ENCODE measurements around the gene KDELR3. TPM values are rescaled to one million over a fixed set of nuclear protein-coding genes. Genes with fewer than 3 reads are reported as not detected.

KDELR3 gene
- total and polyA plus RNA-seq, 3 experiments from 2014 or later = 0.13 to 0.45 (median 0.33) TPM

DNA sequence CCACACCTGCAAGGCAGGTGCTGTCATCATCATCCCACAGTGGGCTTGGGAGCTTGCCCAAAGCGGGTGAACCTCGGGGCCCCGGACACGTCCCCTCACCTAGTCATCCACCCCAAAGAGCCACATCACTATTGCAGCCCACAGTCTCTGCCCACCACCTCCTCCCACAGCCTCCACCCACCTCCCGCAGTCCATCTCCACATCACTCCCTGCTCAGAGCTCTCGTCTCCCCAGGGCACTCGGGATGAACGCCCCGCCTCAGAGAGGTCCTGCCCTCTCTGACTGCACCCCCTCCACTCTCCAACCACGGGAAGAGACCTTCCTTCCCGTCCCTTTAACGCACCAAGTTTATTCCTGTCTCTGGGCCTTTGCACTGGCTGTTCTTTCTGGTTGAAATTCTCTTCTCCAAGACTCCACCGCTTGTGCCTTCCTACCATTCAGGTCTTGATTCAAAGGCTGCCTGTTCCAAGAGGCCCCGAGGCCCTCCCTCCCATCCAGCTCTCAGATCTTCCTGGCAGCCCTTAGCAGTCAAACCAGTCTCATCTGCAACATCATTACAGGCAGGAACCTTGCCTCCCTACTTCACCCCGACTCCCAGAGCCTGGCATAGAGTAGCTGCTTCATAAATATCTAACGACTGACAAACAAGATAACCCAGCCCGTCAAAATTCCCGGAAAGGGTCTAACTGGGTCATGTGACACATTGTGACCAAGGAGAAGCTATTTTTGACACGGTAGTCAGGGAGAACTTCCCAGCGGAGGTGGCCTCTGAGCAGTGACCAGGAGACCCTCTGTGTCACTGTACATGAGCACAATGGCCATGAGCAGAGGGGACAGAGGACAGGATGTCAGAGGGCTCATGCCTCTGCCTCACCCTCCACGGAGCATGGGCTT lies 24.0 kb upstream of the KDELR3 start:
- ChIA-PET CTCF (no interaction called here), POLR2A (no interaction called here)
- no peak overlapping the region for H3K4me3 Mint-ChIP-seq
- Histone ChIP-seq H3K4me3 (ENCODE audit: low read length) (no peak overlapping the region), H3K9me3 (ENCODE audit: low read length) (no peaks in the 10 kb centered on the region), H3K4me1 (ENCODE audit: insufficient read depth, low read length) (no peaks in the 10 kb centered on the region), H3K36me3 (ENCODE audit: insufficient read depth, low read length) (no peaks in the 10 kb centered on the region), H3K27me3 (ENCODE audit: insufficient read depth, low read length, poor library complexity, severe bottlenecking) (no peaks in the 10 kb centered on the region), H3K27ac (ENCODE audit: low read depth, low read length) (no peak overlapping the region)
- peak overlapping the region in 1 of 8 donors; percentile 85 for H3K27ac Mint-ChIP-seq
- DNase-seq = no peak
- peaks cover 0 to 1% (median 0%) of the 10 kb centered on the region in 5 donors for H3K9me3 Mint-ChIP-seq
- H3K4me1 Mint-ChIP-seq = no peaks in the 10 kb centered on the region
- H3K36me3 Mint-ChIP-seq = no peaks in the 10 kb centered on the region
- H3K27me3 Mint-ChIP-seq = peaks cover 21 to 29% of the 10 kb centered on the region in 2 donors

DNA sequence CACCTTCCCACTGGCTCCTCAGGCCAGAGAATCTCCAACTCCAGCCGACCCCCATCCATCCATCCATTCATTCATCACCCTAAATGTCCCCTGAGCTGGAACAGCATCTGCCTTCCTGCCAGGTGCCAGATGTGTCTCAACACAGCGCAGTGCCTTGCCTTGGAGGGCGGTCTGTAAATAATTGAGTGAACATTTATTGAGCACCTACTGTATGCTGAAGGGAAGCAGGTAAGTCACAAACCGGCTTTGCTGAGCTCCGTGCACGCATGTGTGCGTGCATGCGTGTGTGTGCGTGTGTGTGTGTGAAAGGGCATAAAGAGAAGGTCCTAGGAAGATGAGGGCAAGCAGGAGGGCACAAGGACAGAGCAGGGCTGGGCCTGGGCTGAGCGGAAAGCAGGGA lies 23.1 kb upstream of the KDELR3 start:
- Mint-ChIP-seq H3K27me3 (peaks cover 21 to 38% of the 10 kb centered on the region in 2 donors), H3K4me1 (no peaks in the 10 kb centered on the region), H3K4me3 (no peak overlapping the region), H3K36me3 (no peaks in the 10 kb centered on the region), H3K27ac (no peak overlapping the region), H3K9me3 (peaks cover 0 to 1% (median 0%) of the 10 kb centered on the region in 5 donors)
- no peak overlapping the region for H3K27ac ChIP-seq (ENCODE audit: low read depth, low read length)
- no peaks in the 10 kb centered on the region for H3K9me3 ChIP-seq (ENCODE audit: low read length)
- H3K4me1 ChIP-seq (ENCODE audit: insufficient read depth, low read length) = no peaks in the 10 kb centered on the region
- no peaks in the 10 kb centered on the region for H3K27me3 ChIP-seq (ENCODE audit: insufficient read depth, low read length, poor library complexity, severe bottlenecking)
- DNase-seq = no peak
- POLR2A ChIA-PET = no interaction called here
- no peaks in the 10 kb centered on the region for H3K36me3 ChIP-seq (ENCODE audit: insufficient read depth, low read length)
- CTCF ChIA-PET = no interaction called here
- no peak overlapping the region for H3K4me3 ChIP-seq (ENCODE audit: low read length)

DNA sequence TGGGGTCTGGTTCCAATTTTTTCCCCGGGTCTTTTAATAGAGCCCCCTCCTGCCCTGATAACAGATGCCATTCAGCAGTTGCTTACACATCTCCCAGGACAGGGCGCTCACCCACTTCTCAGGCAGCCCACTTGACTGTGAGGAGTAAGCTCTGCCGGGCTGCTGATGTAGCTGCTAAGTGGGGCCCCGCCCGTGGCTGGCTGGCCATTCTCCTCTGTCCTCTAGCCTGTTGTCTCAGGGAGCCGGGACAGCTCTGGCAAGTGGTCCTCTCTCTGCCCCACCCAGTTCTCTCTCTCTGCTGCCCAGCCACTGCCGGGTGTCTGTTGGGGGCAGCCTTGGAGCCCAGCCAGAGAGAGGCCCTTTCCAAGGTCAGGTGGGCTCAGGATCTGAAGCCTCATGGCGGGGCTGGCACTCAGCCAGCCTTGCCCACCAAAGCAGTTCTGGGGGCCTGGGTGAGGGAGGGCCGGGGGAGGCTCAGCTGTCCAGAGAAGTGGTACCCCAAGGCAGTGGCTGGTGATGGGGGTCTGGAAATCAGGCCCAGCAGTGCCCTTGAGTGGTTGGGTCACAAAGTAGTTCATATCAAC lies 21.8 kb upstream of the KDELR3 start:
- CTCF ChIA-PET = no interaction called here
- POLR2A ChIA-PET = interaction anchor here (0.9 kb wide), 1 partner anchor 19 kb away, joined by 3 read pairs; no protein-coding TSS in a partner anchor

DNA sequence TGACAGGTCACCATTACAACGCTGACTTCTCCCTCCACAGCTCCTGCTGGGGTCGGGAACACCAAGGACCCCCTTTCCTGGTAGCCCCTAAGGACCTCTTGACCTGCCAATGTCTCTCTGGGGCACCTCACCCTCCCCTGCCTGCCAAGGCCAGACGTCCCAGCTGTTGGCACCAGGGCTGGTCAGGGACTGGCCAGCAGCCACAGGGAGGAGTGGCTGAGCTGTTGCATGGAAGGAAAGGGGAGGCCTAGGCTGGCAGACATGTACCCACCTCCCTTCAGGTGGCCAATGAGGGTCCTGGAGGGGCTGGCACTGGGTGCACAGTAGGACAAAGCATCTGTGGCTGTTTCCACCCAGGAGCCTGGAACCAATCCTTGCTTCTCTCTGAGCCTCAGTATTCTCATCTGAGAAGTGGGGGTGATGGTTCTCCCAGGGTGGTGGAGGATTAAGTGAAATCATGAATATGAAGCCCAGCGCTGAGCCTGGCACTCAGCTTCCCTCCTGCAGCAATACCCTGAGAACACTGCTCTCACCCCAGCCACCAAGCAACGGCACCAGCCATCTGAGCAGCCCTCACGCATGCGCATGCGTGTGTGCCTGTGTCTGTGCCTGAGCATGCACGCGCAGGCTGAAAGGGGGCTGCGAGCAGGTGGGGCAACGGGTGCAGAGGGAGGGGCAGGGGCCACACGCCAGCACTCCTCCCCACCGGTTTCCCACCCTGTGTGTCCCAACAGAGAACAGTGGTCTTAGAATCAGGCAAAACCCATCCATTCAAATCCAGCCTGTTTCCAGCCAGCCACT lies 18.8 kb upstream of the KDELR3 start:
- Histone ChIP-seq H3K27me3 (ENCODE audit: insufficient read depth, low read length, poor library complexity, severe bottlenecking) (peaks cover 11% of the 10 kb centered on the region), H3K36me3 (ENCODE audit: insufficient read depth, low read length) (no peaks in the 10 kb centered on the region), H3K9me3 (ENCODE audit: low read length) (no peaks in the 10 kb centered on the region), H3K4me1 (ENCODE audit: insufficient read depth, low read length) (no peaks in the 10 kb centered on the region), H3K4me3 (ENCODE audit: low read length) (no peak overlapping the region), H3K27ac (ENCODE audit: low read depth, low read length) (no peak overlapping the region)
- no peak for DNase-seq
- H3K4me1 Mint-ChIP-seq = peaks cover 0 to 2% (median under 1%) of the 10 kb centered on the region in 3 donors
- H3K27ac Mint-ChIP-seq = no peak overlapping the region
- peaks cover 0 to 1% (median 0%) of the 10 kb centered on the region in 5 donors for H3K9me3 Mint-ChIP-seq
- peaks cover 19 to 62% of the 10 kb centered on the region in 2 donors for H3K27me3 Mint-ChIP-seq
- H3K36me3 Mint-ChIP-seq = no peaks in the 10 kb centered on the region
- CTCF ChIA-PET = interaction anchor here (1.2 kb wide), 1 partner anchor 14 kb away, joined by 3 read pairs; no protein-coding TSS in a partner anchor
- POLR2A ChIA-PET = no interaction called here
- H3K4me3 Mint-ChIP-seq = no peak overlapping the region

More for the DNA sequence above, 21.8 kb upstream of the KDELR3 start:
- Histone ChIP-seq H3K36me3 (ENCODE audit: insufficient read depth, low read length) (no peaks in the 10 kb centered on the region), H3K4me1 (ENCODE audit: insufficient read depth, low read length) (no peaks in the 10 kb centered on the region), H3K27ac (ENCODE audit: low read depth, low read length) (no peak overlapping the region), H3K9me3 (ENCODE audit: low read length) (no peaks in the 10 kb centered on the region), H3K4me3 (ENCODE audit: low read length) (no peak overlapping the region), H3K27me3 (ENCODE audit: insufficient read depth, low read length, poor library complexity, severe bottlenecking) (no peaks in the 10 kb centered on the region)
- DNase-seq = no peak
- Mint-ChIP-seq H3K36me3 (no peaks in the 10 kb centered on the region), H3K27me3 (peaks cover 17 to 45% of the 10 kb centered on the region in 2 donors), H3K4me3 (no peak overlapping the region), H3K4me1 (no peaks in the 10 kb centered on the region), H3K9me3 (peaks cover 0 to 1% (median 0%) of the 10 kb centered on the region in 5 donors), H3K27ac (no peak overlapping the region)

DNA sequence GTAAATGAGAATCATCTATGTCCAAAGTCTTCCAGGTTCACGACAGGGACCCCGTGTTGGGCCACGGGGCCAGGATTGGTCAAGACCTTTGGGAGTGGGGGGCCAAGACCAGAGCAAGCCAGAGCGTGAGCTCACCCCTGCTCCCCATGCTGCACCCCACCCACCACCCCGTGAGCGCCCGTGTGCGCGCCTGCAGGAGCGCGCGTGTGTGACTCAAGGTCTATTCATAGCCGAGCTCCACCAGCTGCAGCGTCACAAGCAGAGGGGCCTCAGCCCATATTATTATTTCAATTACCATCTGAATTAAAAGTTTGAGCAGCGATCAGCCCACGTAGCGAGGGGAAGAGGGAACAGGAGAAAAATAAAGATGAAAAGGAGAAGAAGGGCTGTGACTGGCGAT lies 18.1 kb upstream of the KDELR3 start:
- CTCF ChIA-PET = no interaction called here
- no peak overlapping the region for H3K27ac Mint-ChIP-seq
- no peaks in the 10 kb centered on the region for H3K36me3 ChIP-seq (ENCODE audit: insufficient read depth, low read length)
- peaks cover 3 to 7% (median 5%) of the 10 kb centered on the region in 3 donors for H3K4me1 Mint-ChIP-seq
- H3K4me3 Mint-ChIP-seq = no peak overlapping the region
- peaks cover 11% of the 10 kb centered on the region for H3K27me3 ChIP-seq (ENCODE audit: insufficient read depth, low read length, poor library complexity, severe bottlenecking)
- peaks cover 19 to 63% of the 10 kb centered on the region in 2 donors for H3K27me3 Mint-ChIP-seq
- no peaks in the 10 kb centered on the region for H3K9me3 ChIP-seq (ENCODE audit: low read length)
- H3K4me1 ChIP-seq (ENCODE audit: insufficient read depth, low read length) = no peaks in the 10 kb centered on the region
- no peaks in the 10 kb centered on the region for H3K36me3 Mint-ChIP-seq
- H3K9me3 Mint-ChIP-seq = peaks cover 0 to 3% (median 0%) of the 10 kb centered on the region in 5 donors
- no peak overlapping the region for H3K27ac ChIP-seq (ENCODE audit: low read depth, low read length)
- H3K4me3 ChIP-seq (ENCODE audit: low read length) = no peak overlapping the region
- DNase-seq = no peak
- POLR2A ChIA-PET = no interaction called here

DNA sequence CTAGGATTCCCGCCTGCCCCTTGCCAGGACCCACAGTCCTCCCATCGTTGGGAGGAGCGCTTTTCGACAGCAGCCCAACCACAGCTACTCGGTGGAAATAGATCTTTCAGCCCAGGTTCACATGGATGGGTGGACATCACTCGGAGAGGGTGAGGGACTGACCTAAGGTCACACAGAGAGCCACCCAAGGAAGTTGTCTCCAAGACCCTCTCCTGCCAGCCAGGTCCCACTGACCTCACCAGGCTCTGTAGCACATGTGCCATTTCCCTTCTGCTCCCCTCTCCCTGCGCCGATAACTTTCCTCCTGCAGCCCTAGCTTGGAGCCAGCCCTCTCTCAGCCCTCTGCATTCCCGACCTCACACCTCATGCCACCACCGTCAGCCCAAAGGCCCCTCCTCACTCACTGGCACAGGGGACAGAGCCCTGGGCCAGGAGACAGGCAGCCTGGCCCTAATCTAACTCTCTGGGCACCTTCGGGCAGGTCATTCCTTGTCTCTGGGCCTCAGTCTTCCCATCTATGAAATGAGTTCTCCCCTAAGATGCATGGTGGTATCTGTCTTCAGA lies 17.6 kb upstream of the KDELR3 start:
- Histone ChIP-seq H3K27me3 (ENCODE audit: insufficient read depth, low read length, poor library complexity, severe bottlenecking) (peaks cover 11% of the 10 kb centered on the region), H3K36me3 (ENCODE audit: insufficient read depth, low read length) (no peaks in the 10 kb centered on the region), H3K4me3 (ENCODE audit: low read length) (no peak overlapping the region), H3K27ac (ENCODE audit: low read depth, low read length) (no peak overlapping the region), H3K4me1 (ENCODE audit: insufficient read depth, low read length) (no peaks in the 10 kb centered on the region), H3K9me3 (ENCODE audit: low read length) (no peaks in the 10 kb centered on the region)
- Mint-ChIP-seq H3K9me3 (peaks cover 0 to 3% (median 0%) of the 10 kb centered on the region in 5 donors), H3K27me3 (peaks cover 19 to 59% of the 10 kb centered on the region in 2 donors), H3K27ac (peak overlapping the region in 1 of 8 donors; percentile 91), H3K4me1 (peaks cover 3 to 7% (median 5%) of the 10 kb centered on the region in 3 donors), H3K4me3 (no peak overlapping the region), H3K36me3 (no peaks in the 10 kb centered on the region)
- CTCF ChIA-PET = no interaction called here
- POLR2A ChIA-PET = no interaction called here
- DNase-seq = no peak

DNA sequence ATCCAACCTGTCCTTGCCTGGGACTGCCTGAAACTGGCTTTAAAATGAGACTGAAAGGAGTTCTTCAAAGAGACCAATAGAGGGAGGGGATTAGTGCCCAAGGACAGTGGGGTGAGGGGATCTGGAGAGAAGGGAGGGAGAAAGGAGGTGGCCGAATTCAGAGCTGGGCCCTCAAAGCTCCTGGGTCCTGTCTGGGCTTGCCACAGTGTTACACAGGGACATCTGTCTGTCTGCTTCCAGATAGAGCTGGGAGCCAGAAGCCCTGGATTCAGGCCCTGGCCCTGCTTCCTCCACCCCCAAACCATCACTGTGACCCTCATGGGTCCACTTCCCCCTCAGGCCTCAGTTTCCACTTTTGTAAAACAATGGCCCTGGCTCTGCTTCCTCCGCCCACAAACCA lies 16.5 kb upstream of the KDELR3 start:
- Mint-ChIP-seq H3K4me1 (peaks cover 5 to 10% (median 7%) of the 10 kb centered on the region in 3 donors), H3K27ac (no peak overlapping the region), H3K9me3 (peaks cover 0 to 2% (median 0%) of the 10 kb centered on the region in 5 donors), H3K36me3 (peaks cover 0 to 1% (median 0%) of the 10 kb centered on the region in 3 donors), H3K27me3 (peaks cover 22 to 58% of the 10 kb centered on the region in 2 donors), H3K4me3 (no peak overlapping the region)
- CTCF ChIA-PET = no interaction called here
- Histone ChIP-seq H3K27ac (ENCODE audit: low read depth, low read length) (no peak overlapping the region), H3K36me3 (ENCODE audit: insufficient read depth, low read length) (no peaks in the 10 kb centered on the region), H3K9me3 (ENCODE audit: low read length) (no peaks in the 10 kb centered on the region), H3K4me1 (ENCODE audit: insufficient read depth, low read length) (no peaks in the 10 kb centered on the region), H3K4me3 (ENCODE audit: low read length) (no peak overlapping the region), H3K27me3 (ENCODE audit: insufficient read depth, low read length, poor library complexity, severe bottlenecking) (peaks cover 16% of the 10 kb centered on the region)
- POLR2A ChIA-PET = no interaction called here
- DNase-seq = no peak

All from CD8-positive, alpha-beta memory T cell (primary cell).